ENCODE results near the gene ADCY1.

DNA sequence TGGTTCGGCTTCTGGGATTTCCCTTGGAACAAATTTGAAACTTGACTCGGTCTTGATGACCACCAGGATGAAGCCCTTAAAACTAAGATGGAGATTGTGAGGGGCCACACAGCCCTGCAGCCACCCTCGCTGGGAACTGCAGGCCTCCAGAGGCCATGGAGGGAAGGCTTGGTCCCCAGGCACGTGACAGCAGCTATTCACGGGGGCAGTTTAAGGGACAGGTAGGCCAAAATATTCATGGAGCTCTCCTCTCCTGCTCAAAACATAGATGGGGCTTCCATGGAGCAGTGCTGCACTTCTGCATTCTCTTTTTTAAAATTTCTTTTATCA lies 137.0 kb downstream of the ADCY1 start:
- no peak for TF ChIP-seq CTCF (IDR thresholded peaks at IDR 0.05)
- no peak for TF ChIP-seq POLR2A (IDR thresholded peaks at IDR 0.05)
